Glutamatergic neuron (in vitro differentiated cells): ENCODE results near the gene ELANE. TPM values are rescaled to one million over a fixed set of nuclear protein-coding genes. Genes with fewer than 3 reads are reported as not detected.

ENCODE experiments used
- DNase-seq: peaks from one replicate; pipeline ENCODE4 v3.0.0; 2022
- H3K27ac Mint-ChIP-seq: one replicate; pipeline ENCODE4 v1.8.0; 2020; ENCODE audit warnings: mild to moderate bottlenecking, mixed read lengths, inconsistent platforms; ENCODE audit not compliant: unreplicated experiment
- H3K27me3 Mint-ChIP-seq: one replicate; pipeline ENCODE4 v1.8.0; 2020; ENCODE audit warnings: mild to moderate bottlenecking, moderate library complexity, mixed read lengths, inconsistent platforms; ENCODE audit not compliant: unreplicated experiment
- H3K36me3 Mint-ChIP-seq: one replicate; pipeline ENCODE4 v1.8.0; 2020; ENCODE audit warnings: mild to moderate bottlenecking, mixed read lengths, inconsistent platforms; ENCODE audit not compliant: unreplicated experiment
- H3K4me1 Mint-ChIP-seq: one replicate; pipeline ENCODE4 v1.8.0; 2020; ENCODE audit warnings: mild to moderate bottlenecking, low read depth, mixed read lengths, inconsistent platforms; ENCODE audit not compliant: unreplicated experiment
- H3K4me3 Mint-ChIP-seq: one replicate; pipeline ENCODE4 v1.8.0; 2020; ENCODE audit warnings: mild to moderate bottlenecking, mixed read lengths, inconsistent platforms; ENCODE audit not compliant: unreplicated experiment
- H3K9me3 Mint-ChIP-seq: one replicate; pipeline ENCODE4 v1.8.0; 2020; ENCODE audit warnings: mild to moderate bottlenecking, moderate library complexity, mixed read lengths, inconsistent platforms; ENCODE audit not compliant: unreplicated experiment
- total RNA-seq: library from RNA; stranded (reverse); fragmentation: NEBNext Ultra II Directional; extraction: Animal tissue kit (Norgen Biotek cat#: 25700); gene quantifications from one replicate; pipeline ENCODE4 v1.2.1, GENCODE V29; 2021; ENCODE audit not compliant: unreplicated experiment
- TF ChIP-seq, protein P1 (sequence below): fragments of 200-600 bp; sonication (generic); IDR thresholded peaks from one replicate; pipeline ENCODE4 v1.5.0; 2021; ENCODE audit not compliant: partially characterized antibody, unreplicated experiment

ELANE gene
- total RNA-seq, 1 donor from 2014 or later = not detected

DNA sequence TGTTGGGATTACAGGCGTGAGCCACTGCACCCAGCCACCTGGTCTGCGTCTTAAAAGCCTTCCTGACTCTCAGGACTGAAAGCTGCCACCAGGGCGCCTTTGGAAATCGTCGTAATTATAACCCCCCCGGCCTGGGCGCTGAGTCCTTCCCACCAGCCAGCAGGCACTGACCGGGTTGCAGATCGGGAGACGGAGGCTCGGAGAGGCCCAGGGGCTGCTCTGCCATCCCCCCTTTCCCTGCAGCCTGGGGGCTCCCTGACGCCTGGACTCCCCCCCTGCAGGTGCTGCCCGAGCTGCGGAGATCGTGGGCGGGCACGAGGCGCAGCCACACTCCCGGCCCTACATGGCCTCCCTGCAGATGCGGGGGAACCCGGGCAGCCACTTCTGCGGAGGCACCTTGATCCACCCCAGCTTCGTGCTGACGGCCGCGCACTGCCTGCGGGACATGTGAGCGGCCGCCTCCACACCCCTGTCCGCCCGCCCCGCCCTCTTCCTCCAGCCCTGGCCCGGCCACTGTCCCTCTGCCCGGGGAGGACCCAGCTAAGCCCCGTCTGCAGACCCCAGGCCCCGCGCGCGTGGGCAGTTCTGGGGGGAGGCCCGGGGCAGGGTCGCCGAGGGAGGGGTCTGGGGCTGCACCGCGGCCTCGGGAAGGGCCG, 8.8 kb upstream of the ELANE start:
- DNase-seq = peak; percentile 62
- no peak overlapping the region for H3K4me3 Mint-ChIP-seq

DNA sequence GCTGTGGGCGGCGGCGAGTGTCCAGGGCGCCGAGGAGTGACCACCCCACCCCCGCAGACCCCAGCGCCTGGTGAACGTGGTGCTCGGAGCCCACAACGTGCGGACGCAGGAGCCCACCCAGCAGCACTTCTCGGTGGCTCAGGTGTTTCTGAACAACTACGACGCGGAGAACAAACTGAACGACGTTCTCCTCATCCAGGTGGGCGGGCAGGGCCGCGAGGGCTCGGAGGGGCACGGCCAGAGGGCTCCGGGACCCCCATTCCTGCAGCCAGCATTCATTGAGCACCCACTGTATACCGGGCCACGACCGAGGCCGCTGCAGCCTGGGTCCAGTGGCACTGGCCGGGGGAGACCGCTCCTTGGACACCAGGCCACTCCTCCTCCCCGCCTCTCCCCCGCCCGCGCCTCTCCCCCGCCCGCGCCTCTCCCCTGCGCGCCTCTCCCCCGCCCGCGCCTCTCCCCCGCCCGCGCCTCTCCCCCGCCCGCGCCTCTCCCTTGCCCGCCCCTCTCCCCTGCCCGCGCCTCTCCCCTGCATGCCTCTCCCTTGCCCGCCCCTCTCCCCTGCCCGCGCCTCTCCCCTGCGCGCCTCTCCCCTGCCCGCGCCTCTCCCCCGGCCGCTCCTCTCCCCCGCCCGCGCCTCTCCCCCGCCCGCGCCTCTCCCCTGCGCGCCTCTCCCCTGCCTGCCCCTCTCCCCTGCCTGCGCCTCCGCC, 8.1 kb upstream of the ELANE start:
- H3K9me3 Mint-ChIP-seq = peaks cover 3% of the 10 kb centered on the region
- H3K27ac Mint-ChIP-seq = no peak overlapping the region
- TF ChIP-seq, protein P1, sequence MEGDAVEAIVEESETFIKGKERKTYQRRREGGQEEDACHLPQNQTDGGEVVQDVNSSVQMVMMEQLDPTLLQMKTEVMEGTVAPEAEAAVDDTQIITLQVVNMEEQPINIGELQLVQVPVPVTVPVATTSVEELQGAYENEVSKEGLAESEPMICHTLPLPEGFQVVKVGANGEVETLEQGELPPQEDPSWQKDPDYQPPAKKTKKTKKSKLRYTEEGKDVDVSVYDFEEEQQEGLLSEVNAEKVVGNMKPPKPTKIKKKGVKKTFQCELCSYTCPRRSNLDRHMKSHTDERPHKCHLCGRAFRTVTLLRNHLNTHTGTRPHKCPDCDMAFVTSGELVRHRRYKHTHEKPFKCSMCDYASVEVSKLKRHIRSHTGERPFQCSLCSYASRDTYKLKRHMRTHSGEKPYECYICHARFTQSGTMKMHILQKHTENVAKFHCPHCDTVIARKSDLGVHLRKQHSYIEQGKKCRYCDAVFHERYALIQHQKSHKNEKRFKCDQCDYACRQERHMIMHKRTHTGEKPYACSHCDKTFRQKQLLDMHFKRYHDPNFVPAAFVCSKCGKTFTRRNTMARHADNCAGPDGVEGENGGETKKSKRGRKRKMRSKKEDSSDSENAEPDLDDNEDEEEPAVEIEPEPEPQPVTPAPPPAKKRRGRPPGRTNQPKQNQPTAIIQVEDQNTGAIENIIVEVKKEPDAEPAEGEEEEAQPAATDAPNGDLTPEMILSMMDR = no peak
- DNase-seq = no peak
- peaks cover 15% of the 10 kb centered on the region for H3K27me3 Mint-ChIP-seq
- peaks cover 4% of the 10 kb centered on the region for H3K36me3 Mint-ChIP-seq
- H3K4me3 Mint-ChIP-seq = no peak overlapping the region
- H3K4me1 Mint-ChIP-seq = no peaks in the 10 kb centered on the region

More for the DNA sequence above, 8.8 kb upstream of the ELANE start:
- Mint-ChIP-seq H3K27me3 (peaks cover 15% of the 10 kb centered on the region), H3K9me3 (peaks cover 3% of the 10 kb centered on the region), H3K27ac (no peak overlapping the region), H3K4me1 (no peaks in the 10 kb centered on the region), H3K36me3 (peaks cover 4% of the 10 kb centered on the region)
- TF ChIP-seq, protein P1 = no peak

DNA sequence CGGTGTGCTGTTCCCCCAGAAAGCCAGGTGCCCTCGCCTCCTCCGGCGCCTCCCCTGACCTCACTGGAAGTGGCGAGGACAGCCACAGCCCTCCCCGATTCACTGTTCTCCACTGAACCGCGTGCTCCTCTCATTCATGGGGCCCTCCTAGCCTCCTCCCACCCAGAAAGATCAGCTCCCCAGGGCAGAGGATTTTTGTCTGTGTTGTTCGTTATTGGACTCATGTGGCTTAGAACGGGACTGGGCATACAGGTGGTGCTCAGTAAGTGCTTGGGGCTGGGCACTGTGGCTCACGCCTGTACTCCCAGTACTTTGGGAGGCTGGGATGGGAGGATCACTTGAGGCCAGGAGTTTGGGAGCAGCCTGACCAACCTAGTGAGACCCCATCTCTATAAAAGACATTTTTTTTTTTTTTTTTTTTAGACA, 7.5 kb upstream of the ELANE start:
- Mint-ChIP-seq H3K27ac (no peak overlapping the region), H3K9me3 (peaks cover 3% of the 10 kb centered on the region), H3K4me3 (no peak overlapping the region), H3K36me3 (peaks cover 4% of the 10 kb centered on the region), H3K4me1 (no peaks in the 10 kb centered on the region), H3K27me3 (peaks cover 15% of the 10 kb centered on the region)
- DNase-seq = no peak
- TF ChIP-seq, protein P1 = no peak

DNA sequence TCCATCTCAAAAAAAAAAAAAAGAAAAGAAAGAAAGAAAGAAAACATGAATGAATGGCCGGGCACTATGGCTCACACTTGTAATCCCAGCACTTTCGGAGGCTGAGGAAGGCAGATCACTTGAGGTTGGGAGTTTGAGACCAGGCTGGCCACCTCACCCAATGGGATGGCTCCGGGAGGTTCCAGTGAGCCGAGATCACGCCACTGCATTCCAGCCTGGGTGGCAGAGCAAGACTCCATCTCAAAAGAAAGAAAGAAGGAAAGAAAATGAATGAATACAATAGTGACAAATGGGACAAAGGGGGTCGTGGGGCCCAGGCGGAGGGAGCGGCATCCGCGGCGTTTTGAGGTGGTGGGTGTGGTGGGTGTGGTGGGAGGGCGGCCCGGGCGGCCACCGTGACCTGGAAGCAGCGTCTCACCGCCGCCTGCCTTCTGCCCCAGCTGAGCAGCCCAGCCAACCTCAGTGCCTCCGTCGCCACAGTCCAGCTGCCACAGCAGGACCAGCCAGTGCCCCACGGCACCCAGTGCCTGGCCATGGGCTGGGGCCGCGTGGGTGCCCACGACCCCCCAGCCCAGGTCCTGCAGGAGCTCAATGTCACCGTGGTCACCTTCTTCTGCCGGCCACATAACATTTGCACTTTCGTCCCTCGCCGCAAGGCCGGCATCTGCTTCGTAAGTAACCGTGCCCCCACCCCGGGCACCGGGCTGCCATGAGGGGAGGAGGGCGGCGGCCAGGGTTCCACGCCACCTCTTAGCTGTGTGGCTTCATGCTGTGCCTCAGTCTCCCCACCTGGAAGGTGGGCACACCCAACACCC, 6.2 kb upstream of the ELANE start:
- H3K27me3 Mint-ChIP-seq = peaks cover 15% of the 10 kb centered on the region
- peaks cover 4% of the 10 kb centered on the region for H3K36me3 Mint-ChIP-seq
- peak overlapping the region; percentile 57 for H3K4me3 Mint-ChIP-seq
- TF ChIP-seq, protein P1 = no peak
- H3K4me1 Mint-ChIP-seq = no peaks in the 10 kb centered on the region
- no peak overlapping the region for H3K27ac Mint-ChIP-seq
- DNase-seq = no peak
- peaks cover 3% of the 10 kb centered on the region for H3K9me3 Mint-ChIP-seq
